ENCODE data around the gene CNST. TPM values are rescaled to one million over a fixed set of nuclear protein-coding genes. Genes with fewer than 3 reads are reported as not detected.

Gene CNST
- 10 to 100 TPM; 38.8 to 49.5 (median 41.7) TPM for total RNA-seq

- Histone ChIP-seq H3K9me3 (no peaks in the 10 kb centered on the region), H3K27me3 (no peaks in the 10 kb centered on the region), H3K4me3 (replicated peaks in 1 of 3) (peak within 1 kb of the TSS; percentile 82 to 98 (median 84)), H3K4me1 (peaks cover 36 to 37% of the 10 kb centered on the region in 2 donors), H3K27ac (peak within 1 kb of the TSS; percentile 70 to 97 (median 96)), H3K36me3 (peaks cover 0 to 8% of the 10 kb centered on the region in 2 donors)
- intact Hi-C loops (cut with DNase I) = loop anchor here (10.0 kb wide), 1 partner anchor 129 kb away; no protein-coding TSS in a partner anchor
- WGBS, 2 donors = 0% methylated on average over 5 to 26 of the region's 62 CpGs
- peak; percentile 98 to 99 for DNase-seq
- TF ChIP-seq, protein P1, sequence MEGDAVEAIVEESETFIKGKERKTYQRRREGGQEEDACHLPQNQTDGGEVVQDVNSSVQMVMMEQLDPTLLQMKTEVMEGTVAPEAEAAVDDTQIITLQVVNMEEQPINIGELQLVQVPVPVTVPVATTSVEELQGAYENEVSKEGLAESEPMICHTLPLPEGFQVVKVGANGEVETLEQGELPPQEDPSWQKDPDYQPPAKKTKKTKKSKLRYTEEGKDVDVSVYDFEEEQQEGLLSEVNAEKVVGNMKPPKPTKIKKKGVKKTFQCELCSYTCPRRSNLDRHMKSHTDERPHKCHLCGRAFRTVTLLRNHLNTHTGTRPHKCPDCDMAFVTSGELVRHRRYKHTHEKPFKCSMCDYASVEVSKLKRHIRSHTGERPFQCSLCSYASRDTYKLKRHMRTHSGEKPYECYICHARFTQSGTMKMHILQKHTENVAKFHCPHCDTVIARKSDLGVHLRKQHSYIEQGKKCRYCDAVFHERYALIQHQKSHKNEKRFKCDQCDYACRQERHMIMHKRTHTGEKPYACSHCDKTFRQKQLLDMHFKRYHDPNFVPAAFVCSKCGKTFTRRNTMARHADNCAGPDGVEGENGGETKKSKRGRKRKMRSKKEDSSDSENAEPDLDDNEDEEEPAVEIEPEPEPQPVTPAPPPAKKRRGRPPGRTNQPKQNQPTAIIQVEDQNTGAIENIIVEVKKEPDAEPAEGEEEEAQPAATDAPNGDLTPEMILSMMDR (IDR thresholded peaks at IDR 0.05) = peak in 1 of 6 experiments; percentile 16
- peak; percentile 80 to 93 for TF ChIP-seq POLR2A (IDR thresholded peaks at IDR 0.05)
Observed at GRCh38 chr1:246566128-246566812, at the start of gene CNST, which contains the start of gene TFB2M. TSS of gene CNST (plus strand) at chr1:246566456. CDS start at chr1:246591563, 25,107 bp downstream. TSS of gene TFB2M (minus strand) at chr1:246566261. CDS start at chr1:246566138, 123 bp downstream.

GRCh38 chr1:246517391-246517790, 48.9 kb upstream of the CNST start:
- Histone ChIP-seq H3K4me3 (replicated peaks in 1 of 3) (no peak overlapping the region), H3K9me3 (no peaks in the 10 kb centered on the region), H3K4me1 (no peaks in the 10 kb centered on the region), H3K27me3 (no peaks in the 10 kb centered on the region), H3K27ac (no peak overlapping the region), H3K36me3 (no peaks in the 10 kb centered on the region)
- WGBS, 2 donors = 77 to 82% methylated on average over 7 of the region's 7 CpGs
- intact Hi-C loops (cut with DNase I) = no loop called here
- TF ChIP-seq POLR2A (IDR thresholded peaks at IDR 0.05) = no peak
- TF ChIP-seq, protein P1 (IDR thresholded peaks at IDR 0.05) = no peak
- DNase-seq = no peak

- no peak for DNase-seq
- TF ChIP-seq POLR2A (IDR thresholded peaks at IDR 0.05) = no peak
- Histone ChIP-seq H3K4me3 (replicated peaks in 1 of 3) (no peak overlapping the region), H3K27me3 (no peaks in the 10 kb centered on the region), H3K4me1 (no peaks in the 10 kb centered on the region), H3K9me3 (no peaks in the 10 kb centered on the region), H3K36me3 (no peaks in the 10 kb centered on the region), H3K27ac (no peak overlapping the region)
- WGBS, 2 donors = 90 to 93% methylated on average over 11 to 17 of the region's 17 CpGs
- intact Hi-C loops (cut with DNase I) = no loop called here
Observed at GRCh38 chr1:246518456-246519205, 47.6 kb upstream of the CNST start.

- TF ChIP-seq POLR2A (IDR thresholded peaks at IDR 0.05) = no peak
- TF ChIP-seq, protein P1 (IDR thresholded peaks at IDR 0.05) = no peak
- H3K27me3 ChIP-seq = no peaks in the 10 kb centered on the region
- WGBS, 2 donors = 40% methylated on average over 1 of the region's 1 CpG; no CpG with 5 or more reads in 1 of the 2 donors
- no peaks in the 10 kb centered on the region for H3K36me3 ChIP-seq
- H3K4me3 ChIP-seq (replicated peaks in 1 of 3) = no peak overlapping the region
- H3K9me3 ChIP-seq = no peaks in the 10 kb centered on the region
- no peak for DNase-seq
- H3K27ac ChIP-seq = no peak overlapping the region
- intact Hi-C loops (cut with DNase I) = no loop called here
- no peaks in the 10 kb centered on the region for H3K4me1 ChIP-seq
Observed at GRCh38 chr1:246519514-246519913, 46.7 kb upstream of the CNST start.

DNA sequence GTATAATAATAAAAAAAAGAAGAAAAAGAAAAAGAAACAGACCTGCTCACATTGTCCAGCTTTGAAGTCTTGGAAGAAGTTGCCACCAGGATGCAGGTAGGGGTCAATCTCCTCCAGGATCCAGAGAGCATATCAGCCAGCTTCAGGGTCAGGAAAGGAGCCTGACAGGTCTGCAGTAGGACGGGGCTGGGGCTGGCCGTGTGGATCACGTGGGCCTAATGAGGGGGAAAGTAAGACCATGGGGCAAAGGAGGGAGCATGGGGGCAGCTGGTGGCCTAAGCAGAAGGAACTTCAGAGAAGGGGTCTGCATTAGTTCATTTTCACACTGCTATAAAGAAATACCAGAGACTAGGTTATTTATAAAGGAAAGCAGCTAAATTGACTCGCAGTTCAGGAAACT, 39.9 kb upstream of the CNST start:
- Histone ChIP-seq H3K36me3 (no peaks in the 10 kb centered on the region), H3K4me1 (no peaks in the 10 kb centered on the region), H3K27ac (no peak overlapping the region), H3K9me3 (no peaks in the 10 kb centered on the region), H3K27me3 (no peaks in the 10 kb centered on the region), H3K4me3 (replicated peaks in 1 of 3) (no peak overlapping the region)
- intact Hi-C loops (cut with DNase I) = no loop called here
- no peak for TF ChIP-seq POLR2A (IDR thresholded peaks at IDR 0.05)
- TF ChIP-seq, protein P1 (IDR thresholded peaks at IDR 0.05) = no peak
- no peak for DNase-seq
- WGBS, 2 donors = 84 to 93% methylated on average over 4 of the region's 4 CpGs
